K562 (cell line): Measurements from ENCODE around the gene TSC22D3. TPM values are rescaled to one million over a fixed set of nuclear protein-coding genes. Genes with fewer than 3 reads are reported as not detected.

Experiments
- ATAC-seq: fragments of 200-7000 bp; cut with Tn5 transposase; 3 replicates; pipeline ENCODE4 v1.9.1; 2020; ENCODE audit warnings: moderate library complexity
- BruUV-seq: library from RNA; stranded (reverse); fragments of 400-500 nt; replicated peaks from 2 replicates; lab custom pipeline; 2021; lab: Mats Ljungman, UMichigan
- CTCF ChIA-PET: fragments of 300-600 bp; formaldehyde crosslinking; extraction: SDS; loops from one replicate; lab custom pipeline; 2021; ENCODE audit warnings: low intra/inter-chr PET ratio; lab: Yijun Ruan, JAX
- POLR2A ChIA-PET: fragments of 300-600, 350-650 bp; sonication (Branson Sonifier 250); formaldehyde crosslinking; extraction: SDS; loops from one replicate; lab custom pipeline; 2021; ENCODE audit warnings: antibody characterized with exemption, inconsistent platforms; lab: Yijun Ruan, JAX
- DNase-seq, 4 experiments: peaks; one replicate each; pipeline versions ENCODE4 v3.0.0 to v3.0.0-alpha.2; 2011 to 2018; ENCODE audit warnings: low spot score in 3 of 4, mixed read lengths in 3 of 4; ENCODE audit errors: extremely low read depth in 1 of 4
- FAIRE-seq: peaks from 2 replicates; lab custom pipeline; 2011; peaks lifted over from hg19 to GRCh38; lab: Jason Lieb, UNC
- H2AFZ ChIP-seq: 2 replicates; pipeline ENCODE4 v1.6.0; 2011; ENCODE audit warnings: low read depth, low read length, control low read depth, inconsistent platforms
- H3K27ac ChIP-seq: fragments of 200-600 bp; 3 replicates; pipeline ENCODE4 v1.8.0; 2011; ENCODE audit warnings: low read depth, mild to moderate bottlenecking, control low read depth, inconsistent platforms, low read length, moderate library complexity, mixed read lengths; ENCODE audit errors: extremely low read depth
- H3K27me3 ChIP-seq, 2 experiments: fragments of 300-600 bp in 1 of 2; 2 replicates in 1 of 2; 3 replicates in 1 of 2; pipeline versions ENCODE4 v1.6.0 to v1.8.0; 2011; ENCODE audit warnings: inconsistent platforms in 2 of 2, low read length in 2 of 2, mild to moderate bottlenecking in 1 of 2, mixed read lengths in 1 of 2, moderate library complexity in 1 of 2; ENCODE audit not compliant: control insufficient read depth in 2 of 2, insufficient read depth in 2 of 2
- H3K36me3 ChIP-seq: fragments of 300-600 bp; 3 replicates; pipeline ENCODE4 v1.8.0; 2011; ENCODE audit warnings: mild to moderate bottlenecking, low read length, inconsistent platforms; ENCODE audit not compliant: control insufficient read depth, insufficient read depth
- H3K4me1 ChIP-seq, 2 experiments: fragments of 200-600 bp in 1 of 2; replicated peaks in 1 of 2; 2 replicates in 1 of 2; 3 replicates in 1 of 2; pipeline versions ENCODE4 v1.5.1 to v1.8.0; 2011; ENCODE audit warnings: inconsistent platforms in 2 of 2, low read length in 2 of 2, mild to moderate bottlenecking in 1 of 2, mixed read lengths in 1 of 2, moderate library complexity in 1 of 2; ENCODE audit not compliant: control insufficient read depth in 2 of 2, insufficient read depth in 2 of 2
- H3K4me2 ChIP-seq: 2 replicates; pipeline ENCODE4 v1.6.1; 2011; ENCODE audit warnings: low read length, control low read depth, inconsistent platforms, mixed read lengths; ENCODE audit not compliant: insufficient read depth
- H3K4me3 ChIP-seq: fragments of 200-600 bp; sonication (generic), shearing (Covaris generic); 2 replicates; pipeline ENCODE4 v1.5.1; 2016; ENCODE audit warnings: control low read depth, inconsistent platforms
- H3K79me2 ChIP-seq: fragments of 200-600 bp; 3 replicates; pipeline ENCODE4 v1.8.0; 2011; ENCODE audit warnings: low read length, inconsistent platforms; ENCODE audit not compliant: control insufficient read depth, insufficient read depth
- H3K9ac ChIP-seq, 2 experiments: 2 replicates each; pipeline versions ENCODE4 v1.6.0 to v1.6.1; 2011; ENCODE audit warnings: low read depth in 2 of 2, low read length in 2 of 2, control low read depth in 1 of 2, inconsistent platforms in 1 of 2, mild to moderate bottlenecking in 1 of 2, mixed read lengths in 1 of 2; ENCODE audit not compliant: insufficient read depth in 1 of 2
- H3K9me1 ChIP-seq: one replicate; pipeline ENCODE4 v1.6.0; 2011; ENCODE audit warnings: inconsistent platforms, mild to moderate bottlenecking, low read length, moderate library complexity; ENCODE audit not compliant: control insufficient read depth, insufficient read depth
- H3K9me3 ChIP-seq: replicated peaks from 2 replicates; pipeline ENCODE4 v1.5.1; 2011; ENCODE audit warnings: low read depth, low read length, inconsistent platforms; ENCODE audit not compliant: control insufficient read depth, insufficient read depth
- H4K20me1 ChIP-seq: replicated peaks from 2 replicates; pipeline ENCODE4 v1.6.1; 2011; ENCODE audit warnings: low read length, inconsistent platforms, mixed read lengths; ENCODE audit not compliant: control insufficient read depth, insufficient read depth
- IRF2 ChIP-seq: sonication (generic); formaldehyde crosslinking; IDR thresholded peaks from 2 replicates; pipeline ENCODE4 v1.8.1; 2022; ENCODE audit warnings: mild to moderate bottlenecking, missing genetic modification reagents
- JUND ChIP-seq, 2 experiments: IDR thresholded peaks; 2 replicates in 1 of 2; 3 replicates in 1 of 2; pipeline ENCODE4 v1.6.1; 2011; ENCODE audit warnings: borderline replicate concordance in 2 of 2, low read depth in 2 of 2, low read length in 2 of 2, improper control_type of control experiment in 1 of 2, missing biosample characterization in 1 of 2, missing genetic modification characterization in 1 of 2, missing genetic modification reagents in 1 of 2
- MYNN ChIP-seq, 2 experiments: sonication (generic); formaldehyde crosslinking in 1 of 2; IDR thresholded peaks; 2 replicates each; pipeline versions ENCODE4 v1.5.0 to v1.6.1; 2016 to 2020; ENCODE audit warnings: antibody characterized with exemption in 1 of 2, missing genetic modification reagents in 1 of 2
- TRIM28 ChIP-seq: fragments of 450-650 bp; IDR thresholded peaks from 2 replicates; pipeline ENCODE4 v1.6.1; 2017
- ZNF175 ChIP-seq: fragments of 200-800 bp; sonication (Bioruptor generic); IDR thresholded peaks from 2 replicates; pipeline ENCODE4 v1.6.1; 2016; ENCODE audit warnings: low read depth, mild to moderate bottlenecking, missing genetic modification characterization, missing compliant biosample characterization
- ZNF3 ChIP-seq: fragments of 250-450 bp; sonication (Bioruptor Pico); IDR thresholded peaks from 2 replicates; pipeline ENCODE4 v1.5.0; 2021; ENCODE audit warnings: mild to moderate bottlenecking, moderate library complexity
- WGBS: fragments of 100-300 bp; shearing (Covaris generic); methylation state at CpG from one replicate; pipeline ENCODE4 v1.1.6; 2016; ENCODE audit warnings: low coverage, mixed read lengths; ENCODE audit not compliant: insufficient coverage; ENCODE audit errors: missing lambda C conversion rate; 5-methylcytosine and 5-hydroxymethylcytosine counted together
- in situ Hi-C: fragments of 300-500 bp; cut with MboI; formaldehyde crosslinking; loops from 4 replicates; pipeline ENCODE4 v1.15.0; 2018; ENCODE audit warnings: inconsistent platforms, mixed read lengths
- intact Hi-C: fragments of 100-400 bp; cut with micrococcal nuclease; formaldehyde crosslinking; loops from 2 replicates; pipeline ENCODE4 v1.14.2; 2022
- polyA plus RNA-seq, 8 experiments: library from polyadenylated mRNA; depleted of rRNA in 4 of 8; stranded (reverse) in 5 of 8; unstranded in 3 of 8; fragments of >200 nt; fragmentation: Nextera tagmentation in 2 of 8; fragmentation: Illumina TruSeq in 1 of 8; extraction: Ambion mirVana in 2 of 8; extraction: Trizol in 1 of 8; gene quantifications; 2 replicates each; pipeline versions ENCODE4 v1.2.1 to v1.2.3, GENCODE V29; 2011 to 2014; ENCODE audit warnings: inconsistent platforms in 1 of 8, missing spikeins in 1 of 8
- total RNA-seq, 7 experiments: library from RNA; depleted of rRNA in 6 of 7; stranded (reverse); fragments of >200 nt in 6 of 7; fragmentation: Illumina TruSeq in 2 of 7; extraction: Trizol in 2 of 7; gene quantifications; 2 replicates each; pipeline versions ENCODE4 v1.2.1 to v1.2.3, GENCODE V29; 2011 to 2021; ENCODE audit warnings: low replicate concordance in 1 of 7
- TF ChIP-seq, protein P1 (sequence below): sonication (generic); formaldehyde crosslinking; IDR thresholded peaks from 2 replicates; pipeline ENCODE4 v1.8.0; 2022; ENCODE audit warnings: mild to moderate bottlenecking, missing genetic modification reagents, borderline replicate concordance

Gene TSC22D3
- total and polyA plus RNA-seq, 9 of the 15 experiments (the other 6 are each of a cell fraction or from before 2014, with no cell fraction given), result 0.48 to 3.0 (median 0.87) TPM

DNA sequence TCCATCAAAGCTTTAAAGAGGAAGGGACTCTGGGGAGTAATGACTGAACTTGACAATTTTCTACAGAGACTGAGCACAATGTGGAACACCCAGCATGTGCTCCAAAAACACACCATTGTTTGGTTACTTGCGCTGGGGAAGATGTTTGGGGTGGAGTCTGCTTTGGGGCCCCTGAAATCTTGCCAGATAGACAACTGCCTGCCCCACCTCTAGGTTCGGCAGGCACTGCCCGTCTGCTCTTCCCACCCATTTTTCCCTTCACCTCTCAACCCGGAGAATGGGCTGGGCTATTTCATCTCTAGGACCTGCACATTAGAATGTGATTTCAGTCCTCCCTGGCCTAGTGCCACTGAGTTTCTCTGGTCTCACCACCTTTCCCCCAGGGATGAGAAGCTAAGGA lies 41.9 kb downstream of the TSC22D3 start:
- Histone ChIP-seq H3K4me3 (no peak overlapping the region), H3K79me2 (no peaks in the 10 kb centered on the region), H3K9me1 (no peaks in the 10 kb centered on the region), H3K36me3 (no peaks in the 10 kb centered on the region), H2AFZ (no peak overlapping the region), H3K9ac (no peak overlapping the region), H4K20me1 (no peaks in the 10 kb centered on the region), H3K9me3 (no peaks in the 10 kb centered on the region), H3K4me2 (no peak overlapping the region), H3K27ac (no peak overlapping the region), H3K27me3 (0 out of 5 replicates have a peak, but pooled peaks cover 0 to 2% of the 10 kb centered on the region in 2 experiments)
- WGBS, result 20% methylated on average over 4 of the region's 4 CpGs
- POLR2A ChIA-PET, result no interaction called here
- FAIRE-seq (no peak), DNase-seq (no peak), ATAC-seq (no peak)
- intact Hi-C loops (loop anchor here (5.0 kb wide), 1 partner anchor 61 kb away; no protein-coding TSS in a partner anchor), in situ Hi-C loops (no loop called here)
- TF ChIP-seq TRIM28 (no peak), ZNF3 (CRISPR knock-in tag) (no peak), JUND (IDR thresholded peaks at IDR 0.05; ENCODE audit: borderline replicate concordance, low read depth, low read length) (no peak), JUND (tag; IDR thresholded peaks at IDR 0.05; ENCODE audit: borderline replicate concordance, low read depth, low read length) (no peak), MYNN (IDR thresholded peaks at IDR 0.05) (no peak), MYNN (CRISPR knock-in tag; IDR thresholded peaks at IDR 0.05) (no peak), ZNF175 (no peak), IRF2 (CRISPR knock-in tag) (no peak)
- TF ChIP-seq, protein P1, sequence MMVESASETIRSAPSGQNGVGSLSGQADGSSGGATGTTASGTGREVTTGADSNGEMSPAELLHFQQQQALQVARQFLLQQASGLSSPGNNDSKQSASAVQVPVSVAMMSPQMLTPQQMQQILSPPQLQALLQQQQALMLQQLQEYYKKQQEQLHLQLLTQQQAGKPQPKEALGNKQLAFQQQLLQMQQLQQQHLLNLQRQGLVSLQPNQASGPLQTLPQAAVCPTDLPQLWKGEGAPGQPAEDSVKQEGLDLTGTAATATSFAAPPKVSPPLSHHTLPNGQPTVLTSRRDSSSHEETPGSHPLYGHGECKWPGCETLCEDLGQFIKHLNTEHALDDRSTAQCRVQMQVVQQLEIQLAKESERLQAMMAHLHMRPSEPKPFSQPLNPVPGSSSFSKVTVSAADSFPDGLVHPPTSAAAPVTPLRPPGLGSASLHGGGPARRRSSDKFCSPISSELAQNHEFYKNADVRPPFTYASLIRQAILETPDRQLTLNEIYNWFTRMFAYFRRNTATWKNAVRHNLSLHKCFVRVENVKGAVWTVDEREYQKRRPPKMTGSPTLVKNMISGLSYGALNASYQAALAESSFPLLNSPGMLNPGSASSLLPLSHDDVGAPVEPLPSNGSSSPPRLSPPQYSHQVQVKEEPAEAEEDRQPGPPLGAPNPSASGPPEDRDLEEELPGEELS (CRISPR knock-in tag), result no peak
- TF ChIP-seq, all 486 proteins: peak for 0
- BruUV-seq, result no TSS peak
- peaks cover 15 to 30% of the 10 kb centered on the region in 2 experiments; a peak in 4 of 5 replicates for H3K4me1 ChIP-seq
- CTCF ChIA-PET, result no interaction called here
